OCI-LY3 (cell line): ENCODE measurements around the gene DOCK4.

Experiments
- H2AFZ ChIP-seq: fragments of 200-600, 300-600 bp; shearing (Covaris generic); 2 replicates; pipeline ENCODE4 v1.6.0; 2014; ENCODE audit warnings: antibody characterized with exemption, low read depth, low read length
- H3K27ac ChIP-seq: fragments of 200-600, 300-600 bp; sonication (generic); 2 replicates; pipeline ENCODE4 v1.5.1; 2014; ENCODE audit warnings: mild to moderate bottlenecking, low read length, moderate library complexity, mixed read lengths
- H3K27me3 ChIP-seq: fragments of 200-600, 300-600 bp; sonication (generic); 2 replicates; pipeline ENCODE4 v1.6.1; 2014; ENCODE audit warnings: low read depth, low read length, mixed read lengths
- H3K36me3 ChIP-seq: fragments of 200-600, 300-600 bp; sonication (generic); replicated peaks from 2 replicates; pipeline ENCODE3; 2014; ENCODE audit warnings: low read depth, low read length, mixed read lengths
- H3K4me1 ChIP-seq: fragments of 300-600, 200-600 bp; sonication (generic); 2 replicates; pipeline ENCODE4 v1.6.1; 2014; ENCODE audit warnings: low read length, mixed read lengths
- H3K4me2 ChIP-seq: fragments of 200-600, 300-600 bp; sonication (generic); 2 replicates; pipeline ENCODE4 v1.6.1; 2014; ENCODE audit warnings: low read length, mixed read lengths
- H3K4me3 ChIP-seq: fragments of 300-600, 200-600 bp; sonication (generic); 2 replicates; pipeline ENCODE4 v1.5.1; 2014; ENCODE audit warnings: antibody characterized with exemption, mild to moderate bottlenecking, low read length, moderate library complexity
- H3K79me2 ChIP-seq: fragments of 300-600, 200-600 bp; shearing (Covaris generic); 2 replicates; pipeline ENCODE4 v1.6.1; 2014; ENCODE audit warnings: mild to moderate bottlenecking, low read length, mixed read lengths
- H3K9ac ChIP-seq: fragments of 300-600, 200-600 bp; shearing (Covaris generic); 2 replicates; pipeline ENCODE4 v1.6.0; 2014; ENCODE audit warnings: mild to moderate bottlenecking, low read length, moderate library complexity
- H3K9me3 ChIP-seq: fragments of 200-600, 300-600 bp; shearing (Covaris generic); 2 replicates; pipeline ENCODE4 v1.6.1; 2014; ENCODE audit warnings: low read length, mixed read lengths; ENCODE audit not compliant: insufficient read depth
- H4K20me1 ChIP-seq: fragments of 200-600, 300-600 bp; sonication (generic); 2 replicates; pipeline ENCODE4 v1.6.1; 2016; ENCODE audit warnings: low read length, mixed read lengths; ENCODE audit not compliant: insufficient read depth
- CTCF ChIP-seq: fragments of 200-600, 300-600 bp; sonication (generic); IDR thresholded peaks from 2 replicates; pipeline ENCODE4 v1.5.1; 2014; ENCODE audit warnings: antibody characterized with exemption, low read length, low read depth
- EZH2phosphoT487 ChIP-seq: fragments of 200-600 bp; shearing (Covaris generic); IDR thresholded peaks from 2 replicates; pipeline ENCODE4 v1.6.1; 2018; ENCODE audit warnings: antibody characterized with exemption, mixed run types, low read depth

DOCK4 gene

GRCh38 chr7:112068967-112069366, 137.2 kb downstream of the DOCK4 start:
- H3K9ac ChIP-seq: no peak overlapping the region
- H3K79me2 ChIP-seq: no peaks in the 10 kb centered on the region
- H4K20me1 ChIP-seq: no peaks in the 10 kb centered on the region
- TF ChIP-seq EZH2phosphoT487 (no peak), CTCF (no peak)
- no peaks in the 10 kb centered on the region for H3K36me3 ChIP-seq
- no peak overlapping the region for H3K27ac ChIP-seq
- H3K4me2 ChIP-seq: no peak overlapping the region
- H3K4me3 ChIP-seq: no peak overlapping the region
- H3K27me3 ChIP-seq: no peaks in the 10 kb centered on the region
- no peaks in the 10 kb centered on the region for H3K9me3 ChIP-seq
- H2AFZ ChIP-seq: no peak overlapping the region
- no peaks in the 10 kb centered on the region for H3K4me1 ChIP-seq

GRCh38 chr7:112067632-112068540, 138.3 kb downstream of the DOCK4 start:
- H3K27ac ChIP-seq: no peak overlapping the region
- H3K27me3 ChIP-seq: no peaks in the 10 kb centered on the region
- TF ChIP-seq EZH2phosphoT487 (no peak), CTCF (no peak)
- no peak overlapping the region for H2AFZ ChIP-seq
- H3K36me3 ChIP-seq: no peaks in the 10 kb centered on the region
- H3K9ac ChIP-seq: no peak overlapping the region
- H3K79me2 ChIP-seq: no peaks in the 10 kb centered on the region
- no peaks in the 10 kb centered on the region for H3K4me1 ChIP-seq
- H3K9me3 ChIP-seq: no peaks in the 10 kb centered on the region
- no peak overlapping the region for H3K4me3 ChIP-seq
- H4K20me1 ChIP-seq: no peaks in the 10 kb centered on the region
- H3K4me2 ChIP-seq: no peak overlapping the region

DNA sequence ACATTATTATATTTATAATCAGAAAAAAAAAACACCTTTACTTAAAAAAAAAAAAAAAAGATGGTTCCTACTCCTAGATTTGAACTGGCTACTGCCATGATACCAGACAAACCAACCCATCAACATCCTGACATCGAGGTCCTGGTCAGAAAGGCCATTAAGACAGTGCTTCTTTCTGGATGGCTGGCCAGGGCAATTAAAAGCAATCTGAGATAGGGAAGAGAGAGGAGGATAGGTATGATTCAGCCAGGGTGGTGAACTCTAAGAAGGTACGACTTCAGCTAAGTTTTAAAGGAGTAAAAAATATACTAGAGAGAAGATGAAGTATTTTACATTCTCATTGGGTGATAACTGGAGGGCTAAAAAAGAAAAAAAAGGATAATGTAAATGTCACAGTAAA, 139.0 kb downstream of the DOCK4 start:
- no peak overlapping the region for H2AFZ ChIP-seq
- no peak overlapping the region for H3K4me3 ChIP-seq
- no peaks in the 10 kb centered on the region for H3K27me3 ChIP-seq
- H3K79me2 ChIP-seq: no peaks in the 10 kb centered on the region
- no peak overlapping the region for H3K4me2 ChIP-seq
- H4K20me1 ChIP-seq: no peaks in the 10 kb centered on the region
- no peaks in the 10 kb centered on the region for H3K36me3 ChIP-seq
- no peak overlapping the region for H3K9ac ChIP-seq
- no peak for TF ChIP-seq EZH2phosphoT487
- no peak for TF ChIP-seq CTCF
- no peaks in the 10 kb centered on the region for H3K9me3 ChIP-seq
- H3K4me1 ChIP-seq: no peaks in the 10 kb centered on the region
- no peak overlapping the region for H3K27ac ChIP-seq

GRCh38 chr7:112065758-112066157, 140.4 kb downstream of the DOCK4 start:
- Histone ChIP-seq H3K27ac (no peak overlapping the region), H4K20me1 (no peaks in the 10 kb centered on the region), H3K4me1 (no peaks in the 10 kb centered on the region), H3K9ac (no peak overlapping the region), H3K79me2 (no peaks in the 10 kb centered on the region), H3K27me3 (no peaks in the 10 kb centered on the region), H3K9me3 (no peaks in the 10 kb centered on the region), H3K4me3 (no peak overlapping the region), H2AFZ (no peak overlapping the region), H3K4me2 (no peak overlapping the region), H3K36me3 (no peaks in the 10 kb centered on the region)
- TF ChIP-seq EZH2phosphoT487: no peak
- no peak for TF ChIP-seq CTCF
